GM19452 (cell line): ENCODE data around the gene STK39.
A peak's percentile ranks its signal among the peaks of the same experiment; 100 is the strongest.

Experiments used
- ATAC-seq: cut with Tn5 transposase; IDR thresholded peaks from one replicate; pipeline ENCODE4 v1.9.1; 2021; ENCODE audit not compliant: unreplicated experiment

STK39 gene

DNA sequence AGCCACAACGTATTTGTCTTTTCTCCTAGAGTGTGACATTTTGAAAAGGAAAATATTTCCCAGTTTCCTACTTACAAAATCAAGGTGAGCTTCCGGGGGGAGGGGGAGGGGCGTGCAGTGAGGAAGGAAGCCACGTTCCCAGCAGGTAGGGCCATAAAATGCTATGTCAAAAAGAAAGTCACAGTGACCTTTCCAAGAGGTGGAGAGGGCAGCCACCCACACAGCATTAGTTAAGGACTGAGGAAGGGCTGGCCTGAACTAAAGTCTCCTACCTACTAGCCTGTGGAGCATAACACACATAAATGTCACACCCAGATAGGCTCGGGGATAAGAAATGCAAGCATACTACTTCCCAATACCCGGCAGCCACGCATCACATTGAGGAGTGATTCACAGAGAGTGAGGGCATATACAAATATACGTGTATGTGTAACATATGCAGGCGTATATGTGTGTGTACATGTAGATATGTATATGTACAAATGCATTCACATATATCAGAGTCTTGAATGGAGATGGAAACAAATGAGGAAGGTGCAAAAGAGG, 191.1 kb downstream of the STK39 start:
- no peak for ATAC-seq

- no peak for ATAC-seq
Observed at GRCh38 chr2:168054657-168055056, 192.7 kb downstream of the STK39 start.

GRCh38 chr2:168053676-168054075, 193.7 kb downstream of the STK39 start:
- no peak for ATAC-seq

GRCh38 chr2:168052773-168053172, 194.6 kb downstream of the STK39 start:
- ATAC-seq: no peak

DNA sequence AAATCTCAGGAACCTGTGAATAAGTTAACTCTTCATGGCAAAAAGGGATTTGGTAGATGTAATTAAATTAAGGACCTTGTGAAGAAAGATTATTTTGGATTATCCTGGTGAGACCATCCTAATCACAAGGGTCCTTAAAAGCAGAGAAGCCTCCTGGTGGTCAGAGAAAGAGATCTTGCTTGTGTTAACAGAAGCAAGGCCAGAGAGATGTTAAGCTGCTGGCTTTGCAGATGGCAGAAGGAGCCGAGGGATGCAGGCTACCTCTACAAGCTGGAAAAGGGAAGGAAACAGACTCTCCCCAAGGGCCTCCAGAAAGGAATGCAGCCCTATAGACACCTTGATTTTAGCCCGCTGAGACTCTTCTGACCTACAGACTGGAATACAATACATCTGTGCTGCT, 197.0 kb downstream of the STK39 start:
- no peak for ATAC-seq

DNA sequence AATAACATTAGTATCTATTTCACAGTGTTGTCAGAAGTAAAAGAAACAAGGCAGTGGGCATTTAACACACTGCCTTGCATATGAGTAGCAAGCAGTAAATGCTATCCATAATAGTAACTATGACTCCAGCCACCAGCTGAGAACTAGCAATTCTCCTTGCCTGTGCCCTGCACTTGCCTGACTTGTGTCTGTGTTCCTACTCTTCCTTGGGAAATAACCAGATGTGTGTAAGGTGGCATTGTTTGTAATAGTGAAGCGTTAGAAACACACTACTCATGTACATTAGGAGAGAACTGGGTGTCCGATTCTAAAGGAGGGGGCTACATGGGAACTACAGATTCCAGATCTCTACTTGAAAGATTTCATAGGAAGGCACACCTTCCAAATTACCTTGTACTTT, 197.8 kb downstream of the STK39 start:
- no peak for ATAC-seq

- no peak for ATAC-seq
Observed at GRCh38 chr2:168047091-168047690, 200.2 kb downstream of the STK39 start.

DNA sequence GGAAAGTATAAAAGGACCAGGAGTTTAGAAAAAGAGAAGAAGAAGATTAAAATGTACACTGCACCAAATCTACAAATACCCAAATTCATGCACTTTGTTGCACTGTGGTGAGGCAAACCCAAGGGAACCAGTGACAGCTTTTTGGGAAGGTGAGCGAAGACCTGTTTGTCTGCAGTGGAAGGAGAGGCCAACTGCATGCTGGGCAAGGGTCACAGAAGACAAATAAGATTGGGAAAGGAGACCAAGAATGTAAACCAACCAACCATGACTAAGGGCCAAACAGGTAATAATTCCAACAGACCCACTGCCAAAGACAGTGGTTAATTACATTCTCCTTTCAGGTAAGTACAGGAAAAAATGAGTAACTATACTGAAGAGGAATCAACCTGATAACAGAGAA, 202.8 kb downstream of the STK39 start:
- ATAC-seq: no peak

DNA sequence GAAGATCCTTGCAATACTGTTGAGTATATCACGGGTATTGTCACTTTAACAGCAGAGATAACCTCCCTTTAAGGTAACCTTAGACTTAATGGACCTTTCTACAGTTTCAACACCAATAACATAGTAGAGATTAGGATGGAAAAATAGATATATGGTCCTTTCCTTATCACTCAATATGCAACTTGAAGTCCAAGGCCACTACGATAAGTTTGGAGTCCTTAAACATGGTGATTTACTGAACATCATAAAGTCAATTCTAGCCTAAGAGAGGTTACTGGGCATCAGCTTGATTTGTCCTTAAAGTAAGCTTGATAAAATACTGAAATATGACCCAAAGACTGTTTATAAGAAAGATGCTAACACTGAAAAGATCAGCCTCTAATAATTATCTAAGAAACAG, 203.2 kb downstream of the STK39 start:
- no peak for ATAC-seq

DNA sequence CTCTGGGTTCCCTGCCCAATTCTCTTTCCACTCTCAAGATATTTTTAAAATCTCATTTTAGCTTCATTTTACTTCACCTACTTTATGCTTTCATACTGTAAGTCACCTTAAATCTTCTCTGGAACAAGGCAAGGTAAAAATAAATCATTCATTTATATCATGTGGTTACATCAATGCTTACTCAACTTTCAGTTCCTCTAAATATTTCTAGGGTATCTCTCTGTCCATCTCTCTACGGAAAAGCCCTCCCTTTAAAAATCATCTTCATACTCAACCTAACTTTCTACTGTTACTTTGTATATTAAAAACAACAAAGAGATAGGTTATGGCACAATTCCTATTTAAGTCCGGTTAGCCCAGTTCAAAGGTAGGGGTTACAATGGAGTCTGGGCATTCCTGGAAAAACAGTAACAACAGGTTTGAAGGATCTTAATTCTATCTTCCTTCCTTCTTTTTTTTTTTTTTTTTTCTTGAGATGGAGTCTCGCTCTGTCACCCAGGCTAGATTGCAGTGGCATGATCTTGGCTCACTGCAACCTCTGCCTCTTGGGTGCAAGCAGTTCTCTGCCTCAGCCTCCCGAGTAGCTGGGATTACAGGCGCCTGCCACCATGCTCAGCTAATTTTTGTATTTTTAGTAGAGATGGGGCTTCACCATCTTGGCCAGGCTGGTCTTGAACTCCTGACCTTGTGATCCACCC, 205.1 kb downstream of the STK39 start:
- ATAC-seq: peak; percentile 98

- no peak for ATAC-seq
Observed at GRCh38 chr2:168039881-168040280, 207.5 kb downstream of the STK39 start.

DNA sequence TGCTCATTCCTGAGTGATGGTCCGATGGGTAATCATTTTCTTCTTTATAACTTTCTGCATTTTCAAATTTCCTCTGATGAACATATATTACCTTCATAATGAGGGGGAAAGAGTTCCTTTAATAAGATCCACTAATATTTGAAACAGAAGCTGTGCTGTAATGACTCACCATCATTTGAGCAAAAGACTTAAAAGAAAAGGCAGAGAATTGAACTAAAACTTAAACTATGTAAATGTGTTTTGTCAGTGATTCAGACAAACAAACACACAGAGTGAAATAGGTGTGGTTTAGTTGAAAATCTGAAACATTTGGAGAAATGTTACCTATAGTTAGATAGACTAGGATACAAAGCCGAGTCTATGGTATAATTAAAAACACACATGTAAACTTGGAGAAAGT, 209.6 kb downstream of the STK39 start:
- no peak for ATAC-seq

DNA sequence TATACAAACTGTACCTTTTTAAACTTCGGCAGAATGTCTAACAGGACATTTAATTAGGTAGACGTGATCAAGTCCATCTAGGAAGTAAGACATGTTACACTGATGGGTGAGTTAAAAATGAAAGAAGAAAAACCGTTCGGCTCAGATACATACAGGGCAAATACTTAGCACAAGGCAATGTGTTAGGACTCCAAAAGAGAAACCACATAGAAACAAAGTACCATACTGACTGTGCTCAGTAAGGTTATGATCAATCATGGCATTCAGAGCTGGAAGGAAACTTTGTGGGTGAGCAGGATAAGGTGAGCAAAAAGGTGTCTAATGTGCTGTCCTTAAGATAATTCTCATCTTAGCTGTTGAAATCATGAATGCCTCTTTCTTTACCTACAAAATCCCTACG, 211.9 kb downstream of the STK39 start:
- ATAC-seq: peak; percentile 67

DNA sequence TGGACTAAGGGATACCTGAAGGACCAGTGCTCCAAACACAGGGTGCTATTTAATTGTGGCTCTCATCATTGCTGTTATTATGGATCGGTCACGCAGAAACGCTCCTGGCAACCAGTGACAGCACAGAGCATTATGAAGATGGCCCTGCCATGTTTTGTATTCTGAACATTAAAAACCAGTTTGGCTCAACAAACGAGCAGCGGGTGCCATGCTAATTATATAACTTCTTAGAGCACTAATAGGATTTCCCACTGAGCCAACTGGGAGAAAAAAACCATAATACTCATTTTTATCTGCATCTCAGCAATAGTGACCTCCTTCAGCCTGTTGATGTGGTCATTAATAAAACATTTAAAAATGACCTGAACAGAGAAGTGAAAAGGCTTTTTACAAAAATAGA, 212.8 kb downstream of the STK39 start:
- no peak for ATAC-seq

GRCh38 chr2:168033966-168034365, 213.4 kb downstream of the STK39 start:
- ATAC-seq: no peak

DNA sequence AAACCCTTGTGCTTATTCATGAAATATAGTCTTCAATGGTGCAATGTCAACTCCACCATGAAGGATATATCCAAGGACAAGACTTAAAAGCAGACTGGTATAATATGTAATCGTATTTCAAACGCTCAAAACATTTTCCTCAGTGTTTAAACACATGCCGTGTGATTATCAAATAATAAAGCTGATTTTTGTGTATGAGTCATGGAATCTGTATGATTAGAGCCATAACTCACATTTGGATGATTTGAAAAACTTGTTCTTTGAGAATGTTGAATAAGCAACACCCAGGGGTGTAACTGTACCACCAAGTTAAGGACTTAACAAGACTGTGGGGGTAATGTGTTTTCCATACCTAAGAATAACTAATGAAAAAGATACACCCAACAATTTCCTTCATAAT, 215.3 kb downstream of the STK39 start:
- ATAC-seq: no peak

GRCh38 chr2:168030862-168031624, 216.4 kb downstream of the STK39 start:
- ATAC-seq: peak; percentile 80

DNA sequence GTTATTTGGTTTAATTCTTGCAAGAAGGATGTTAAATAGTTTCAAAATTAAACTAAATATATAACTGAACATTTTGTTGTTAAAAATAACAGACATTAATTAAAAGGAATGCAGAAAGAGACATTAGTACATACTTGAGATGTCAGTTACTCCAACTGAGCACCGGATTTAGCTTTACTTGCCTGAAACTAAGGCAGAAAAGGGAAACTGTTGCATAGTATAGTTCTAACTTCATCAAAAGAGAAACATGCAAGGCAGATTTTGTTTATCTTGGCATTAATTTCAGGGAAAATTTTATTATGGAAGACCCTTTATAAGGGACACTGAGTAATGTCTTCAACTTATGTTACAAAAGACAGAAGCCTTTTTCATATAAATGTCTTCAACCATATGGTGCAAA, 218.3 kb downstream of the STK39 start:
- no peak for ATAC-seq

DNA sequence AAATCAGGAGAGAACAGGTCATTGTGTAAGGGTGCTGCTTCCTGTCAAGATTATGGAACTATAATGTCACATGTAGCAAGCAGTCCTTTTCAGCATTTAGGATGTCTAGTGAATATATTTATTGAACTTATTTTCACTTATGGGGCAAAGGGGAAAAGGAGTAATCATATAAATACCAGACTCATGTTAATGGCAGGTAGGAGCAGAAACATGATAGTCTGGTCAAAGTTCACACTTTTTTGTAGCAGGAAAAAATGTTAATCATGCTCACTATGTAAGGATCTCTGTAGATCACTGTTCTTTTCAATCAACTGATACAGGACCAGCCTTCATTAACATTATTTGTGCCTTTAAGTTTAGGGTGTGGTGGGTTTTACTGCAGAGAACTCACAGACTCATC, 219.0 kb downstream of the STK39 start:
- no peak for ATAC-seq

DNA sequence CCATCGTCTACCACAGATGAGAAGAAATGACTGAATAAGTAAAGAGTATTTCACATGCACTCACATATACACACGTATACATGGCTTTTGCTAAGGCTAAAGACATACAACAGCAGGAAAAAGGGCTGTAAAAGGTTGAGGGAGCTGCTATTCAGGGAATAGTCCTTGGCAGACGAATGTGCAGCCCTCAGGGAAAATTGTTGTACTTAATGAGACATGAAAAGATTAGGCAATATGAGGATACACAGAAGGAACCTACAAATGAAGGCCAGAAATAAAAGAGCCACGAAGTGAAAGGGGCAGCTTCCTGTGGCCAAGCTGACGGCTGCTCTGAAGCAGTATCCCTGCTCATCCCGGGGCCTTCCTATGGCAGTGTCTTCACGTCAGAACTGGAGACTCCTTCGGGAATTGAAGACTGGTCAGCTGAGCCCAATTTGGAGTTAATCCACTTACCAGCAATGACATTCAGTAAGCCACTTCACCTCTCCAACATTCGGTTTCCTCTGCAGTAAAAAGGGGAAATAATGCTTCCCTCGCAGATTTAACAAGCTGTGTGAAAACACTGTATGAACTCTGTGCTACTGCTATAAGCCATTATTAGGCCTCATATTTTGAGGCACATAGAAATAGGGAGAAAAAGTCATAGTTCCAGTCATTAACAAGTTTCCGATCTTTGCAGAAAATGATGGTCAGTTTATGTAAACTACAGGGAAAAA, 221.8 kb downstream of the STK39 start:
- no peak for ATAC-seq

DNA sequence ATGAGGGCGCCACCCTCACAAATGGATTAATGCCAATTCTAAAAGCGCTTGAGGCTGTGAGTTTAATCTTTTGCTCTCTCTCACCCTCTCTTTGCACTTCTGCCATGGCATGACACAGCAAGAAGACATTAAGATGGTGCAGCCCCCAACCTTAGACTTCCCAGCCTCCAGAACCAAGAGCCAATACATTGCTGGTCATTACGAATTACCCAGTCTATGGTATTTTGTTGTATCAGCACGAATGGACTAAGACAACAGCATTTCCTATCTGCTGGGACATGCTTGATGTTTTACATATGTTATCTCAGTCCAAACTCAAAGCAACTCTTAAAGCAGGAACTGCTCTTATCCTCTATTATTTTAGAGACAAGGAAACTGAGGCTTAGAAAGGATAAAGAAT, 222.9 kb downstream of the STK39 start:
- no peak for ATAC-seq
